ENCODE measurements around the gene CDX1. TPM values are rescaled to one million over a fixed set of nuclear protein-coding genes. Genes with fewer than 3 reads are reported as not detected.
A peak's percentile ranks its signal among the peaks of the same experiment; 100 is the strongest.

The CDX1 gene
- total RNA-seq, 1 donor from 2014 or later = not detected

DNA sequence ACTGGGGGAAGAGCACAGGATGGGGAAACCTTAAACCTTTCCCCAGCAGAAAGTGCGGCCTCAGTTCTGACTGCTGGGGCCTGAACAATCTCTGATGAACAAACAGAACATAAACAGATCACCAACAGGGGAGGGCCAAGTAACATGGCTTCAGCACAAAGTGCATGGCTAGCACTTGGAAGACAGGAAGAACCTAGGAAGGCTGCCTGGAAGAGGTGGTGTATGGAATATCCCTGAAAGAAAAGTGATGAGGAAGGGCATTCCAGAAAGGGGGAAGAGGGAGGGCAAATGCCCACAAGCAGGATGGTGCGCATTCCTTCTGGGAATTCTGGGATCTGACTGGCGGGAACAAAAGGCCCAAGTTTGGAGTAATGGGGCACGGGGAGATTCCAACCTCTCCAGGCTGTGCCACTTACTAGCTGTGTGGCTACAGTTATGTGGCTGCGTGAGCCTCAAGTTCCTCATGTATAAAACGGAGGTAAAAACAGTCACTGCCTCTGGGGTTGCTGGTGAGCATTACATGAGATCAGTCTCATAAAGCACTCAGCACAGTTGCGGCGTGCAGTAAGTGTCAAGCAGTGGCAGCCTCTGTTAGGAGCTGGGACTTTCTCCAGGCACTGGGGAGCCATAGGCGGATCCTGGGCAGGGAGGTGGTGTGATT lies 12.5 kb upstream of the CDX1 start:
- H3K9me3 Mint-ChIP-seq (ENCODE audit: unreplicated experiment) = peaks cover 9% of the 10 kb centered on the region
- no peak overlapping the region for H3K4me3 Mint-ChIP-seq (ENCODE audit: unreplicated experiment)
- TF ChIP-seq, protein P1, sequence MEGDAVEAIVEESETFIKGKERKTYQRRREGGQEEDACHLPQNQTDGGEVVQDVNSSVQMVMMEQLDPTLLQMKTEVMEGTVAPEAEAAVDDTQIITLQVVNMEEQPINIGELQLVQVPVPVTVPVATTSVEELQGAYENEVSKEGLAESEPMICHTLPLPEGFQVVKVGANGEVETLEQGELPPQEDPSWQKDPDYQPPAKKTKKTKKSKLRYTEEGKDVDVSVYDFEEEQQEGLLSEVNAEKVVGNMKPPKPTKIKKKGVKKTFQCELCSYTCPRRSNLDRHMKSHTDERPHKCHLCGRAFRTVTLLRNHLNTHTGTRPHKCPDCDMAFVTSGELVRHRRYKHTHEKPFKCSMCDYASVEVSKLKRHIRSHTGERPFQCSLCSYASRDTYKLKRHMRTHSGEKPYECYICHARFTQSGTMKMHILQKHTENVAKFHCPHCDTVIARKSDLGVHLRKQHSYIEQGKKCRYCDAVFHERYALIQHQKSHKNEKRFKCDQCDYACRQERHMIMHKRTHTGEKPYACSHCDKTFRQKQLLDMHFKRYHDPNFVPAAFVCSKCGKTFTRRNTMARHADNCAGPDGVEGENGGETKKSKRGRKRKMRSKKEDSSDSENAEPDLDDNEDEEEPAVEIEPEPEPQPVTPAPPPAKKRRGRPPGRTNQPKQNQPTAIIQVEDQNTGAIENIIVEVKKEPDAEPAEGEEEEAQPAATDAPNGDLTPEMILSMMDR (IDR thresholded peaks at IDR 0.05; ENCODE audit: partially characterized antibody, unreplicated experiment) = no peak
- H3K27me3 Mint-ChIP-seq (ENCODE audit: unreplicated experiment) = peaks cover 13% of the 10 kb centered on the region
- DNase-seq = no peak
- H3K27ac Mint-ChIP-seq (ENCODE audit: unreplicated experiment) = no peak overlapping the region
- no peaks in the 10 kb centered on the region for H3K36me3 Mint-ChIP-seq (ENCODE audit: unreplicated experiment)
- H3K4me1 Mint-ChIP-seq (ENCODE audit: low read depth, unreplicated experiment) = peaks cover 21% of the 10 kb centered on the region

DNA sequence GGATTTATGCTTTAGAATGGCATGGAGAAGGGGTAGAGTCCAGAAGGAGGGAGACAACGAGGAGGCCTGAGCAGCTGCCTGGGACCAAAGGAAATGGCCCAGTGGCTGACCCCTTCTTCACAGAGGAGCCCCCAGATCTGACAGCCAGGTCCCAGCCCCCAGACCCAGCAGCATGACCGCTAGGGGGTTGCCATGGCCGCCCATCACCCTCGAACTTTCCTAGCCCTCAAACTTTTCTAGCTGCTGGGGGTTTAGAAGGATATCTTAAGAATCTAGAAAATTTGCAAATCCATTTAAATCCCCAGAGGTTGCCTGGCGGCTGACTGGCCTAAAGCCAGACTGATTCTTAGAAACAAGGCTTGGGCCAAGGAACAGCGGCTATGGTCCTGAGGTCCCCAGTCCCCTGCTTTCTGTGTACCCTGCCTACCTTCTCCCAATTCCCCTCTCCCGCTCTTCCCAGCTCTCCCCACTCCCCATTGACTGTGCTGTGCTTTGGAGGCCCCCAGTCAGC lies 11.9 kb upstream of the CDX1 start:
- H3K9me3 Mint-ChIP-seq (ENCODE audit: unreplicated experiment) = peaks cover 12% of the 10 kb centered on the region
- no peaks in the 10 kb centered on the region for H3K36me3 Mint-ChIP-seq (ENCODE audit: unreplicated experiment)
- H3K27ac Mint-ChIP-seq (ENCODE audit: unreplicated experiment) = no peak overlapping the region
- H3K4me3 Mint-ChIP-seq (ENCODE audit: unreplicated experiment) = no peak overlapping the region
- H3K27me3 Mint-ChIP-seq (ENCODE audit: unreplicated experiment) = peaks cover 13% of the 10 kb centered on the region
- no peak for DNase-seq
- H3K4me1 Mint-ChIP-seq (ENCODE audit: low read depth, unreplicated experiment) = peaks cover 21% of the 10 kb centered on the region
- TF ChIP-seq, protein P1 (IDR thresholded peaks at IDR 0.05; ENCODE audit: partially characterized antibody, unreplicated experiment) = no peak

DNA sequence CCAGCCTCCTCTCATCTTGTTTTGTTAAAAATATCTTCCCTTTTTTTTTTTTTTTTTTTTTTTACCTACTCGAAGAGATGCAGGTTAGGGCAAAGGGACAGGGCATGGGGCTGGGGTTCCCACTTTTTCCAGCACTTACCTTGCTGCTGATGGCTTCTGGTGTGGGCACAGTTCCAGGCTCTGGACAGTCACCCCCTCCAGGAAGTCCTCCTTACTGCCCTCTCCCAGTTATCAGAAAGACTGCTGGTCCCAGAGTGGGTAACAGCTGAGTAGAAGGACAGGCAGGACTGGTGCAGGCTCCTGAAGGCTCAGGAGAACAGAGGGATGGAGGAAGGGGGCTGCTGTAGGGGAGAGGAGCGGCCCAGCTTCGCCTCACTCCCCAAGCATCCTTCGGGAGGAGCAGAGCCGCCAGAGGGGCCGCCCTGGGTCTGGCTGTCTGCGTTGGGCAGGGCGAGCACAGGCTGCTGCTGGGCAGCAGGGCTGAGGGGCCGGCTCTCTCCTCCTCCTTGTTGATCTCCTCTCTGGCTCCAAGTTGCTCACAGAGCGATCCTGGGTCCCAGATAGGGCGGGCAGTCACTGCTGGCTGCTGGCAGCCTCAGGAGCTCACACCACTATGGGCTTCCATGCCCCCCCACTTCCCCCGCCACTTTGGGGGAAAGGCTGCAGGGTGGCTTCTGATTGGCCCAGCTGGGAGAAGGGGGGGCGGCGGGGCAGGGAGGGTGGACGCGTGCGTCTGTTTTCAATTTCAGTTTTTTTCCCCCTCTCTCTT lies 11.1 kb upstream of the CDX1 start, which contains the start of gene PDGFRB:
TSS of gene PDGFRB (minus strand) at position 588 of the 769 bp plus-strand sequence. CDS start 18,798 bp downstream, outside the sequence.
- Mint-ChIP-seq H3K27ac (ENCODE audit: unreplicated experiment) (no peak within 1 kb of the TSS), H3K9me3 (ENCODE audit: unreplicated experiment) (peaks cover 12% of the 10 kb centered on the region), H3K4me1 (ENCODE audit: low read depth, unreplicated experiment) (peaks cover 22% of the 10 kb centered on the region), H3K36me3 (ENCODE audit: unreplicated experiment) (no peaks in the 10 kb centered on the region), H3K4me3 (ENCODE audit: unreplicated experiment) (peak within 1 kb of the TSS; percentile 46), H3K27me3 (ENCODE audit: unreplicated experiment) (peaks cover 13% of the 10 kb centered on the region)
- TF ChIP-seq, protein P1 (IDR thresholded peaks at IDR 0.05; ENCODE audit: partially characterized antibody, unreplicated experiment) = no peak
- DNase-seq = peak; percentile 60

DNA sequence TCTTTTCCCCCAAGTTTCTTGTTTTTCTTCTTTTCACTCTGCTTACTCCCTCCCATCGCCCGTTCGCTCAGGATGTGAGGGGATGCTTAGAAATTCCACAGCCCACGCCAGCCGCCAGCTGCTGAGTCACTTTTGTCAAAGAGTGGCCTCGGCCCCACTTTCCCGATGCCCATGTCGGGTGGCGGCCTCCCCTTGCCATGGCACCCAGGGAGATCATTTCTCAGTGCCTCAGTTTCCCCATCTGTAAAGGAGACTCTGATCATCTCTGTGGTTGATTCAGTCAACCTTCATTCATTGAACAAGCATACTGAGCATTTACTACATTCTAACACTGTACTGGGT lies 10.6 kb upstream of the CDX1 start:
- H3K27me3 Mint-ChIP-seq (ENCODE audit: unreplicated experiment) = peaks cover 15% of the 10 kb centered on the region
- H3K4me3 Mint-ChIP-seq (ENCODE audit: unreplicated experiment) = peak overlapping the region; percentile 46
- H3K27ac Mint-ChIP-seq (ENCODE audit: unreplicated experiment) = no peak overlapping the region
- peaks cover 28% of the 10 kb centered on the region for H3K4me1 Mint-ChIP-seq (ENCODE audit: low read depth, unreplicated experiment)
- H3K36me3 Mint-ChIP-seq (ENCODE audit: unreplicated experiment) = no peaks in the 10 kb centered on the region
- H3K9me3 Mint-ChIP-seq (ENCODE audit: unreplicated experiment) = peaks cover 12% of the 10 kb centered on the region
- TF ChIP-seq, protein P1 (IDR thresholded peaks at IDR 0.05; ENCODE audit: partially characterized antibody, unreplicated experiment) = no peak
- DNase-seq = no peak

DNA sequence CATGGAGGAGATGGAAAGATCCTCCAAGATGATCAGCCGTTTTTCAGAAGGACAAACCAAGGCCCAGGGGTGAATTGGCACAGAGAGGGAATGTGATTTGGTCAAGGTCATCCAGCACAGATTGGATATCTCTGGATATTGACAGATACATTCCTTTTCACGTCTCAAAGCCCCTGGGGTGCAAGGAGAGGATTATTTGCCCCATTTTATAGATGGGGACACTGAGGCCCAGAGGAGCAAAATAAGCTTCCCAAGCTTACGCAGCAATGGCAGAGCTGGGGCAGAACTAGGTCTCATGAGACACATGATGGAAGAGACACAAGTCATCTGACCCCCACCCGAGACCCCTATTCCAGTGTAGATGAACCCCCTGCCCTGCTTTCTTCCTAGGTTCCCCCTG lies 10.0 kb upstream of the CDX1 start:
- TF ChIP-seq, protein P1 (IDR thresholded peaks at IDR 0.05; ENCODE audit: partially characterized antibody, unreplicated experiment) = no peak
- H3K4me1 Mint-ChIP-seq (ENCODE audit: low read depth, unreplicated experiment) = peaks cover 31% of the 10 kb centered on the region
- peaks cover 14% of the 10 kb centered on the region for H3K9me3 Mint-ChIP-seq (ENCODE audit: unreplicated experiment)
- peaks cover 16% of the 10 kb centered on the region for H3K27me3 Mint-ChIP-seq (ENCODE audit: unreplicated experiment)
- H3K27ac Mint-ChIP-seq (ENCODE audit: unreplicated experiment) = no peak overlapping the region
- H3K4me3 Mint-ChIP-seq (ENCODE audit: unreplicated experiment) = no peak overlapping the region
- no peak for DNase-seq
- H3K36me3 Mint-ChIP-seq (ENCODE audit: unreplicated experiment) = no peaks in the 10 kb centered on the region

Data from glutamatergic neuron (in vitro differentiated cells).